Femur (tissue), 1 donor: ENCODE results near the gene MEGF8.
"Not testable (repeated sequence)": the region's sequence is repeated elsewhere in the genome, so short reads cannot be mapped to it uniquely, and the experiment has no call there.

ENCODE experiments used
- DNase-seq: peaks from one replicate; pipeline ENCODE4 v3.0.0-alpha.2; 2017

The MEGF8 gene

GRCh38 chr19:42311657-42312056 lies 13.8 kb upstream of the MEGF8 start:
- no peak for DNase-seq

GRCh38 chr19:42312370-42312769 lies 13.1 kb upstream of the MEGF8 start:
- no peak for DNase-seq

- peak; percentile 58 for DNase-seq
Observed at GRCh38 chr19:42313096-42313839, 12.2 kb upstream of the MEGF8 start, which contains the start of gene TMEM145. TSS of gene TMEM145 (plus strand) at chr19:42313309. CDS start at chr19:42313377, 68 bp downstream.

- DNase-seq, result no peak
Observed at GRCh38 chr19:42313840-42314755, 11.3 kb upstream of the MEGF8 start.

- DNase-seq, result no peak
Observed at GRCh38 chr19:42315024-42315423, 10.4 kb upstream of the MEGF8 start.

GRCh38 chr19:42316223-42317211 lies 8.9 kb upstream of the MEGF8 start:
- no peak for DNase-seq

GRCh38 chr19:42317535-42317934 lies 7.9 kb upstream of the MEGF8 start:
- no peak for DNase-seq

- DNase-seq, result no peak
Observed at GRCh38 chr19:42322305-42322704, 3.1 kb upstream of the MEGF8 start.

GRCh38 chr19:42323473-42323851 lies 2.0 kb upstream of the MEGF8 start:
- no peak for DNase-seq

- no peak for DNase-seq
Observed at GRCh38 chr19:42323852-42324654, 1.4 kb upstream of the MEGF8 start.

GRCh38 chr19:42324655-42325307 lies 654 bp upstream of the MEGF8 start:
- no peak for DNase-seq

GRCh38 chr19:42325896-42326771 lies 699 bp downstream of the MEGF8 start:
- DNase-seq, result no peak

GRCh38 chr19:42326969-42327368 lies 1.5 kb downstream of the MEGF8 start:
- DNase-seq, result no peak

- no peak for DNase-seq
Observed at GRCh38 chr19:42327381-42327780, 1.9 kb downstream of the MEGF8 start.

GRCh38 chr19:42328106-42328505 lies 2.7 kb downstream of the MEGF8 start:
- no peak for DNase-seq

- no peak for DNase-seq
Observed at GRCh38 chr19:42328854-42329253, 3.4 kb downstream of the MEGF8 start.

- no peak for DNase-seq
Observed at GRCh38 chr19:42330241-42330711, 4.8 kb downstream of the MEGF8 start.

GRCh38 chr19:42331333-42331732 lies 5.9 kb downstream of the MEGF8 start:
- not testable (repeated sequence) for DNase-seq

- DNase-seq, result no peak
Observed at GRCh38 chr19:42332059-42332458, 6.6 kb downstream of the MEGF8 start.

GRCh38 chr19:42333018-42333417 lies 7.6 kb downstream of the MEGF8 start:
- no peak for DNase-seq
